Activated CD8-positive, alpha-beta T cell treated with anti-CD3 and anti-CD28 coated beads, Interleukin-2, amount 10 ng/mL, durations not matched to agents 7 days and 5 days (primary cell): ENCODE results near the gene FBXO21. TPM values are rescaled to one million over a fixed set of nuclear protein-coding genes. Genes with fewer than 3 reads are reported as not detected.
"Not testable (repeated sequence)": the region's sequence is repeated elsewhere in the genome, so short reads cannot be mapped to it uniquely, and the experiment has no call there.

Source experiments
- ATAC-seq: fragments of 150-1000 bp; cut with Tn5 transposase; one replicate; pipeline ENCODE4 v1.10.0; 2021; ENCODE audit warnings: moderate library complexity
- CTCF ChIA-PET: fragments of 350-600 bp; sonication (Branson Sonifier 250); formaldehyde crosslinking; loops from one replicate; lab custom pipeline; 2021; ENCODE audit warnings: antibody characterized with exemption; lab: Charles Lee
- POLR2A ChIA-PET: fragments of 350-600 bp; sonication (Branson Sonifier 250); formaldehyde crosslinking; loops from one replicate; lab custom pipeline; 2021; ENCODE audit warnings: antibody characterized with exemption; lab: Charles Lee
- DNase-seq: peaks from one replicate; pipeline ENCODE4 v3.0.0-alpha.2; 2020
- H3K27ac Mint-ChIP-seq: one replicate; pipeline ENCODE4 v1.8.0; 2021; ENCODE audit warnings: mild to moderate bottlenecking, mixed read lengths
- H3K27me3 Mint-ChIP-seq: one replicate; pipeline ENCODE4 v1.8.0; 2021; ENCODE audit warnings: low read depth, mixed read lengths
- H3K36me3 Mint-ChIP-seq: one replicate; pipeline ENCODE4 v1.8.0; 2021; ENCODE audit warnings: low read depth, mixed read lengths
- H3K4me1 Mint-ChIP-seq: one replicate; pipeline ENCODE4 v1.8.0; 2021; ENCODE audit warnings: low read depth, mixed read lengths
- H3K4me3 Mint-ChIP-seq: one replicate; pipeline ENCODE4 v1.8.0; 2021; ENCODE audit warnings: mild to moderate bottlenecking, mixed read lengths
- H3K9me3 Mint-ChIP-seq: one replicate; pipeline ENCODE4 v1.8.0; 2022; ENCODE audit warnings: mixed read lengths; ENCODE audit not compliant: insufficient read depth
- total RNA-seq, 2 experiments: library from RNA; stranded (reverse); gene quantifications; one replicate each; pipeline ENCODE4 v1.2.3, GENCODE V29; 2021

FBXO21 gene
- total RNA-seq, 2 experiments from 2014 or later, result 26.3 to 29.6 TPM

DNA sequence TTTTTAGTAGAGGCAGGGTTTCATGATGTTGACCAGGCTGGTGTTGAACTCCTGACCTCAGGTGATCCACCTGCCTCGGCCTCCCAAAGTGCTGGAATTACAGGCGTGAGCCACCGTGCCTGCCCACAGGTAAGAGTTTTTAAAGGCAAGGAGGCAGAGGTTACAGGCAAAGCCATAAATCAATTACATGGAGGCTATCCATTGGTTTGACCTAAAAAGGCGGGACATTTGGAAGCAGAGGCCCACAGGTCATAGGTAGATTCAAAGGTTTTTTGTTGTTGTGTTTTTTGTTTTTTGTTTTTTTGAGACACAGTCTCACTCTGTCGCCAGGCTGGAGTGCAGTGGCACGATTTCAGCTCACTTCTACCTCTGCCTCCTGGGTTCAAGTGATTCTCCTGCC, 6.1 kb upstream of the FBXO21 start:
- H3K36me3 Mint-ChIP-seq, POLR2A ChIA-PET, DNase-seq, H3K4me1 Mint-ChIP-seq, H3K4me3 Mint-ChIP-seq, H3K27ac Mint-ChIP-seq, H3K9me3 Mint-ChIP-seq, ATAC-seq, CTCF ChIA-PET: not testable (repeated sequence)
- peaks cover 16% of the 10 kb centered on the region for H3K27me3 Mint-ChIP-seq

DNA sequence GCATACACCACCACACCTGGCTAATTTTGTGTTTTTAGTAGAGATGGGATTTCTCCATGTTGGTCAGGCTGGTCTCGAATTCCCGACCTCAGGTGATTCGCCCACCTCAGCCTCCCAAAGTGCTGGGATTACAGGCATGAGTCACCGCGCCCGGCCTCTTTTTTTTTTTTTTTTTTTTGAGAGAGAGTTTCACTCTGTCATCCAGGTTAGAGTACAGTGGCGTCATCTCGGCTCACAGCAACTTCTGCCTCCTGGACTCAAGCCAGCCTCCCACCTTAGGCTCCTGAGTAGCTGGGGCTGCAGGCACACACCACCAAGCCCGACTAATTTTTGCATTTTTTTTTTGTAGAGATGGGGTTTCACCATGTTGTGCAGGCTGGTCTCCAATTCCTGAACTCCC, 4.8 kb upstream of the FBXO21 start:
- H3K27ac Mint-ChIP-seq, H3K9me3 Mint-ChIP-seq, H3K36me3 Mint-ChIP-seq, ATAC-seq, DNase-seq, H3K4me1 Mint-ChIP-seq, CTCF ChIA-PET, H3K4me3 Mint-ChIP-seq, POLR2A ChIA-PET: not testable (repeated sequence)
- peaks cover 17% of the 10 kb centered on the region for H3K27me3 Mint-ChIP-seq

DNA sequence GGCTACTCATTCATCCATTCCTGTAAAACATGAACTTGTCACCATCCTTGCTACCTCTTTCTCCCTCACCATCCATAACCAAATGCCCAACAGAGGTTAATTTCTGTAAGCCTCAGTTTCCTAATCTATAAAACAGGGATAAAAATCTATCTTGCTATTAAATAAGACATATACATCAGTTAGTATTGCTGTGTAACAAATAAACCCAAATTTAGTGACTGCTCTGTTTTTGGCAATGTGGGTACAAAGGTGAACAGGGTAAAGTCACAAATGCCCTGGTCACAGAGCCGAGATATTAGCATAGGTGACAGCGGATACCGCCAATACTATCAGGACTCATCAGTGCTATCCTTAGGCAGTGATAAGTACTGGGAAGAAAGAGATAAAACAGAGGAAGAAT, 3.6 kb upstream of the FBXO21 start:
- Mint-ChIP-seq H3K4me3 (no peak overlapping the region), H3K4me1 (peaks cover 12% of the 10 kb centered on the region), H3K27me3 (peaks cover 17% of the 10 kb centered on the region), H3K27ac (no peak overlapping the region), H3K9me3 (no peaks in the 10 kb centered on the region), H3K36me3 (peaks cover 7% of the 10 kb centered on the region)
- DNase-seq, result no peak
- ChIA-PET CTCF (no interaction called here), POLR2A (no interaction called here)
- no peak for ATAC-seq

DNA sequence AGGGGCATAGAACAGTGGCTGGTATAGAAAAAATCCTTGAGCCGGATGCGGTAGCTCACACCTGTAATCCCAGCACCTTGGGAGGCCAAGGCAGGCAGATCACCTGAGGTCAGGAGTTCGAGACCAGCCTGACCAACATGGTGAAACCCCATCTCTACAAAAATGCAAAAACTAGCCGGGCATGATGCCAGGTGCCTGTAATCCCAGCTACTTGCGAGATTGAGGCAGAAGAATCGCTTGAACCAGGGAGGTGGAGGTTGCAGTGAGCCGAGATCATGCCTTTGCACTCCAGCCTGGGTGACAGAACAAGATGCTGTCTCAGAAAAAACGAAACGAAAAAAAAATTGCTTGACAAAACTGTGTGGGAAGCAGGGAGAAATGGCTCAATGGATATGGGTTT, 2.3 kb upstream of the FBXO21 start:
- CTCF ChIA-PET, H3K27ac Mint-ChIP-seq, ATAC-seq, DNase-seq, H3K4me3 Mint-ChIP-seq, POLR2A ChIA-PET, H3K9me3 Mint-ChIP-seq: not testable (repeated sequence)
- peaks cover 22% of the 10 kb centered on the region for H3K4me1 Mint-ChIP-seq
- H3K27me3 Mint-ChIP-seq, result peaks cover 15% of the 10 kb centered on the region
- H3K36me3 Mint-ChIP-seq, result peaks cover 12% of the 10 kb centered on the region

DNA sequence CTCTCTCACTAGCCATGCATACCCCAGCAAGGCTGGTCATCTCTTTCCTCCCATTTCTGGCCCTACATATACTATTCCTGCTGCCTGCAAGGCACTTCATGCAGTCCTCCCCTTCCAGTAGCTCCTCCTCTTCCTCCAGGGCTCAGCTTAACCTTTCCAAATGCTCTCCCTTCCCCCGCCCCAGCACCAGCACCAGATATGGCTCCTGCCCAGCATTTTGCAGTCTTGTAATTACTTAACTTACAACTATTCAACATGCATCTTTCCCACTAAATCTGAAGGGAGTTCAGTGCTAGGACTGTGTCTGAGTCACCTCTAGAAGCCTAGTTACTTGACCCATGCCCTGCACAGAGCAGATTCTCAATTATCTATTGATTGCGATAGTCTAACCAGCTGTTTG, 1.8 kb upstream of the FBXO21 start:
- DNase-seq (no peak), ATAC-seq (no peak)
- CTCF ChIA-PET, result no interaction called here
- H3K36me3 Mint-ChIP-seq, result peaks cover 15% of the 10 kb centered on the region
- no peaks in the 10 kb centered on the region for H3K9me3 Mint-ChIP-seq
- H3K27ac Mint-ChIP-seq, result no peak overlapping the region
- peaks cover 15% of the 10 kb centered on the region for H3K27me3 Mint-ChIP-seq
- no peak overlapping the region for H3K4me3 Mint-ChIP-seq
- POLR2A ChIA-PET, result no interaction called here
- H3K4me1 Mint-ChIP-seq, result peaks cover 25% of the 10 kb centered on the region

DNA sequence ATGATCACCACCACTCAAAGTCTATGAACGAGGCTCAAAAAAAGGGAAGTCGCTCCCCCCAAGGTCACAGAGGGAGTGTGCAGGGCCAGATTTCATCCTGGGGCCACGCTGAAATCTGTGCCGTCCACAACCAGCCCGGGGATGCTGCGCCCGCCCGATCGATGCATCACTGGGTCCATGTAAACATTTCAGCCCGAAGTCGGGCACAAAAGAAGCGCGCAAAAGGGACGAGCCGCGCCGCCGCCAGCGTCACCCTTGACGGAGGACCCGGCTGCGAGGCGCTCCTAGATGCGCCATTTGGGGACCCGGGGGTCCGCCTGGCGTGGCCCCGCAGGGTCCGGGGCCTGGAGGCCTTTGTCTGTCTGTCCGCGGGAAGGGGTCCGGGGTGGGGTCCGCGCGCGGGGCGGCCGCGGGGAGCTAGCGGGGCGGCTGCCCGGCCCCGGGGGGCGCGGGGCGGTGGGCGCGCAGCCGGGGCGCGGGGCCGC, 503 bp downstream of the FBXO21 start:
- Mint-ChIP-seq H3K36me3 (peaks cover 32% of the 10 kb centered on the region), H3K4me1 (peaks cover 25% of the 10 kb centered on the region), H3K27me3 (peaks cover 15% of the 10 kb centered on the region), H3K9me3 (no peaks in the 10 kb centered on the region), H3K4me3 (peak overlapping the region; percentile 88), H3K27ac (peak overlapping the region; percentile 88)
- ChIA-PET POLR2A (interaction anchor here (0.6 to 1.1 kb wide), 3 partner anchors 8 to 14 kb away, joined by 3 to 5 read pairs (median 3); no protein-coding TSS in a partner anchor), CTCF (interaction anchor here (0.7 kb wide), 1 partner anchor 1186 kb away, joined by 3 read pairs; no protein-coding TSS in a partner anchor)
- ATAC-seq (peak; percentile 43), DNase-seq (peak; percentile 52)

DNA sequence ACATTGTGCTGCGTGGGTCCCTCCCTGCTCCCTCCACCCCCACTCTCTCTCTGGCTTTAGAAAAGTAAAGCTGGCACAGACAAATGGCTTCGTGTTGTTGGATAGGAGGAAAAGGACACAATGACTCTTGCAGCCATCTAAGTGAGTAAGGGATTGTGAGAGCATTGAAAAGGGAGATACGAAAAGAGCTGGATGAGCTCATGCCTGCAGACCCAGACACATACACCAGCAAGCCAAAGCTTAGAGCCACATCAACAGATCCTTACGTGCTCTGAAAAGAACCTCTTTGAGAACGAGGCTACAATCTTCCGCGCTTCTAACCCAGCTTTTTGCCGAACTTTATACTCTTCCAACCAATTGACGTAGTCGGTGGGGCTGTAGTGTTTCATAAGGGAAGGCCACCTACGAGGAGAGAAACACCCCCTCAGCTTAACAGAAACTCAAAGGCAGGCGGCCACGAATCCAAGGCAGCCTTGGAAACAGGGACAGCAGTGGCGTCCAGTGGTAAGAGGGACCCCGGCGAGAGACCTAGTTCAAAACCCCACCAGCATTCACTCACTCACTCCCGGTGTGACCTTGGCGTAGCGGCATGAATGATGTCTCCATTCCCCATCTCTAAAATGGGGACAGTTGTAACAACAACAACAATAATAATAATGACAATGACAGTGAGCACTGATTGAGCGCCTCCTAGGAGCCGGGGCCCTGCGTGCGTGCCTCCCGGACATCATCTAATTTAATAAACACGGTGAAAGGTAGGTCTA, 1.1 kb downstream of the FBXO21 start:
- ChIA-PET POLR2A (no interaction called here), CTCF (no interaction called here)
- peaks cover 15% of the 10 kb centered on the region for H3K27me3 Mint-ChIP-seq
- H3K36me3 Mint-ChIP-seq, result peaks cover 37% of the 10 kb centered on the region
- DNase-seq, result no peak
- no peaks in the 10 kb centered on the region for H3K9me3 Mint-ChIP-seq
- H3K4me3 Mint-ChIP-seq, result peak overlapping the region; percentile 88
- no peak for ATAC-seq
- peaks cover 25% of the 10 kb centered on the region for H3K4me1 Mint-ChIP-seq
- peak overlapping the region; percentile 88 for H3K27ac Mint-ChIP-seq

DNA sequence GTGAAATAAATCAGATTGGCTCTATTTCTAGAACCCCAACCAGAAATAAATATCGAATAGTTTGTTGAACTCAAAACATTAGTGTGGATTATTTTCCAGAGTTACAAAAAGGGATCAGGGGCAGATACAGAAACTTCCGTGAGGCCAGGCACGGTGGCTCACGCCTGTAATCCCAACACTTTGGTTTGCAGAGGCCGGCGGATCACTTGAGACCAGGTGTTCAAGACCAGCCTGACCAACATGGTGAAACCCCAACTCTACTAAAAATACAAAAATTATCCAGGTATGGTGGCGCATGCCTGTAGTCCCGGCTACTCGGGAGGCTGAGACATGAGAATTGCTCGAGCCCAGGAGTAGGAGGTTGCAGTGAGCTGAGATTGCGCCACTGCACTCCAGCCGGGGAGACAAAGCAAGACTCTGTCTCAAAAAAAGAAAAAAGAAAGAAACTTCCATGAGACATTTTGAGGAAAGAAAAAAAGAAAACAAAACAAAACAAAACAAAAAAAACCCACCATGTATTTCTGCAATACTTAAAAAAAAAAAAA, 2.1 kb downstream of the FBXO21 start:
- Mint-ChIP-seq H3K36me3 (peaks cover 45% of the 10 kb centered on the region), H3K4me1 (peaks cover 25% of the 10 kb centered on the region), H3K27me3 (peaks cover 10% of the 10 kb centered on the region), H3K4me3 (peak overlapping the region; percentile 88), H3K9me3 (no peaks in the 10 kb centered on the region), H3K27ac (no peak overlapping the region)
- POLR2A ChIA-PET, result interaction anchor here (0.7 kb wide), 1 partner anchor 11 kb away, joined by 3 read pairs; no protein-coding TSS in a partner anchor
- DNase-seq, result no peak
- CTCF ChIA-PET, result no interaction called here
- no peak for ATAC-seq

DNA sequence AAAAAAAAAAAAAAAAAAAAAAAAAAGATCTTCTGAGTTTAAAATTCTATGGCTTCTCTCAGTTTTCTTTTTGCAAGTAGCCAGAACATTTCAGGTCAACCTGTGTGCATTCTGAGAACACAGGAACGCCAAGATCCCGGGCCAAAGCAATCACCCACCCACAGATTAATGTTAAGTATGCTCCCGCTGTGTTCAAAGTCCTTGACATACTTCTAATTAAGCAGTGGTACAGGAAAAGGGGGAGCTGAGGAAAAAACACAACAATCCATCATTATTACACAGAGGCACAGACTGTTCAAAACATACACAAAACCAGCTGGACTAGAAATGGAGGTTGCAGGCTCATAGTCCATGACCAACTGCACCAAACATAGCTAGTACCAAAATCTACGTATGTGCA, 2.8 kb downstream of the FBXO21 start:
- Mint-ChIP-seq H3K27me3 (peaks cover 8% of the 10 kb centered on the region), H3K27ac (no peak overlapping the region), H3K4me3 (no peak overlapping the region), H3K9me3 (no peaks in the 10 kb centered on the region), H3K36me3 (peaks cover 45% of the 10 kb centered on the region), H3K4me1 (peaks cover 25% of the 10 kb centered on the region)
- POLR2A ChIA-PET, result no interaction called here
- ATAC-seq (no peak), DNase-seq (no peak)
- CTCF ChIA-PET, result no interaction called here

DNA sequence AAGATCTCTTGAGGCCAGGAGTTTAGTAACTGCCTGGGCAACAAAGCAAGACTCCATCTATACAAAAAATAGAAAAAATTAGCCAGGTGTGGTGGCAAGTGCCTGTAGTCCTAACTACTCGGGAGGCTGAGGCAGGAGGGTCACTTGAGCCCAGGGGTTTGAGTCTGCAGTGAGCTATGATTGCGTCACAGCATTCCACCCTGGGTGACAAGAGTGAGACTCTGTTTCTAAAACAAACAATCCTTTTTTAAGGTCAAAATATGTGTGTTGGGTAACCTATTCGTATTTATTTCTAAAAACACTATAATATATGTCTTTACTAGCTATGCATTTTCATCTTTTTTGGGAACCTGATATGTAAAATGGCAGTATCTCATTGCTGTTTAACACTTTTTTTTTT, 7.4 kb downstream of the FBXO21 start:
- ATAC-seq (no peak), DNase-seq (no peak)
- peaks cover 4% of the 10 kb centered on the region for H3K4me1 Mint-ChIP-seq
- peaks cover 5% of the 10 kb centered on the region for H3K9me3 Mint-ChIP-seq
- no peak overlapping the region for H3K27ac Mint-ChIP-seq
- peaks cover 72% of the 10 kb centered on the region for H3K36me3 Mint-ChIP-seq
- no peaks in the 10 kb centered on the region for H3K27me3 Mint-ChIP-seq
- CTCF ChIA-PET, result interaction anchor here (0.6 to 0.8 kb wide), 2 partner anchors 12 to 86 kb away, joined by 4 read pairs; no protein-coding TSS in a partner anchor
- H3K4me3 Mint-ChIP-seq, result no peak overlapping the region
- POLR2A ChIA-PET, result interaction anchor here (0.6 kb wide), 1 partner anchor 89 kb away, joined by 3 read pairs; no protein-coding TSS in a partner anchor

DNA sequence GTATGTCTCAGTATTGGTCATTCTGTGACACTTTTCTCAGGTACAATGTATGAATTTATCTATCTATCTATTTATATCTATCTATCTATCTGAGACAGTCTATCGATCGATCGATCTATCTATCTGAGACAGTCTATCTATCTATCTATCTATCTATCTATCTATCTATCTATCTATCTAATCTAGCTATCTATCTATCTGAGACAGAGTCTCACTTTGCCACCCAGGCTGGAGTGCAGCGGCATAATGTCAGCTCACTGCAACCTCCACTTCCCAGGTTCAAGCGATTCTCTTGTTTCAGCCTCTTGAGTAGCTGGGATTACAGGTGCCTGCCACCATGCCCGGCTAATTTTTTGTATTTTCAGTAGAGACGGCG, 8.8 kb downstream of the FBXO21 start:
- CTCF ChIA-PET, result interaction anchor here (1.0 to 1.4 kb wide), 2 partner anchors 12 to 13 kb away, joined by 3 read pairs; no protein-coding TSS in a partner anchor
- not testable (repeated sequence) for ATAC-seq, H3K4me3 Mint-ChIP-seq, H3K4me1 Mint-ChIP-seq, H3K27ac Mint-ChIP-seq, DNase-seq, H3K9me3 Mint-ChIP-seq, H3K27me3 Mint-ChIP-seq
- POLR2A ChIA-PET, result interaction anchor here (1.6 kb wide), 1 partner anchor 9 kb away, joined by 5 read pairs; the partner anchor contains the start of gene FBXO21
- H3K36me3 Mint-ChIP-seq, result peaks cover 69% of the 10 kb centered on the region
